Measurements from ENCODE around the gene GAK. TPM values are rescaled to one million over a fixed set of nuclear protein-coding genes. Genes with fewer than 3 reads are reported as not detected.
A peak's percentile ranks its signal among the peaks of the same experiment; 100 is the strongest.

GAK gene
- total and polyA plus RNA-seq, 7 donors: 20.9 to 55.8 (median 36.4) TPM

DNA sequence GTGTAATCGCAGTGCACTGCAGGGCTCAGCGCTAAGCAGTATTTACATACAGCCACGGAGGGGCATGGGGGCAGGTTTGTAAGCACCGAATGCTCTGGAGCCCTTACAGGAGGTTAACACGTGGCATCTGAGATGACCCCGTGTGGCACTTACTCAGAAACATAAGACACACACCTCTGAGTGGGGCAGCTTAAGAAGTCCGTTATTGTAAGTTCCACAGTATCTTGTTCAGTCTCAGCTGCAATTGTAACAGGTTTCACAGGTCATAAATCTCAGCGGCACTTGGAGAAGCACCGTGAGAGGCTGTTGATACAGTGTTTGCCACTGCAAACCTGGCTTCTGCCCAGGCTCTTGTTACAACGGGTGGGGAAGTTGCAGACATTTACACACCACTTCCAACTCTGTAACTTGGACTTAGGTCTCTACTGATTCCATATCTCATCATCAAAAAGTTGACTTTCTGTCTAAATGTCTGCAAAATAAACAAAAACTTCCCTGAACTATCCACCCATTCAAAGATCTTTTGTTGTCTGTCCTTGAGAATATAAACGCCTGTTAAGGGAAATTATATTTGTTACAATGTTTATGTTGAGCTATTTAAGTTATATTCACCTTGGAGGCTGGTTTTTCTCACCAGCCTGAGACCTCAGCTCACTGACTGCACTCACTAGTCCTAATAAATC is 116.5 kb downstream of the GAK start:
- H3K4me1 ChIP-seq: no peaks in the 10 kb centered on the region
- ATAC-seq: peak in 3 of 4 donors; percentile 37 to 57 (median 46)
- peaks cover 3 to 75% (median 15%) of the 10 kb centered on the region in 3 donors for H3K27me3 ChIP-seq (ENCODE audit: insufficient read depth in 3 of 3, low read length in 2 of 3)
- no peaks in the 10 kb centered on the region for H3K9me3 ChIP-seq
- H3K4me3 ChIP-seq: no peak overlapping the region
- intact Hi-C loops (cut with DNase I): no loop called here
- no peak for DNase-seq
- H3K36me3 ChIP-seq (ENCODE audit: insufficient read depth in 1 of 2, low read depth in 1 of 2): no peaks in the 10 kb centered on the region
- TF ChIP-seq, protein P1, sequence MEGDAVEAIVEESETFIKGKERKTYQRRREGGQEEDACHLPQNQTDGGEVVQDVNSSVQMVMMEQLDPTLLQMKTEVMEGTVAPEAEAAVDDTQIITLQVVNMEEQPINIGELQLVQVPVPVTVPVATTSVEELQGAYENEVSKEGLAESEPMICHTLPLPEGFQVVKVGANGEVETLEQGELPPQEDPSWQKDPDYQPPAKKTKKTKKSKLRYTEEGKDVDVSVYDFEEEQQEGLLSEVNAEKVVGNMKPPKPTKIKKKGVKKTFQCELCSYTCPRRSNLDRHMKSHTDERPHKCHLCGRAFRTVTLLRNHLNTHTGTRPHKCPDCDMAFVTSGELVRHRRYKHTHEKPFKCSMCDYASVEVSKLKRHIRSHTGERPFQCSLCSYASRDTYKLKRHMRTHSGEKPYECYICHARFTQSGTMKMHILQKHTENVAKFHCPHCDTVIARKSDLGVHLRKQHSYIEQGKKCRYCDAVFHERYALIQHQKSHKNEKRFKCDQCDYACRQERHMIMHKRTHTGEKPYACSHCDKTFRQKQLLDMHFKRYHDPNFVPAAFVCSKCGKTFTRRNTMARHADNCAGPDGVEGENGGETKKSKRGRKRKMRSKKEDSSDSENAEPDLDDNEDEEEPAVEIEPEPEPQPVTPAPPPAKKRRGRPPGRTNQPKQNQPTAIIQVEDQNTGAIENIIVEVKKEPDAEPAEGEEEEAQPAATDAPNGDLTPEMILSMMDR (IDR thresholded peaks at IDR 0.05): no peak
- H3K27ac ChIP-seq: no peak overlapping the region
- 13 to 14% (median 13%) methylated on average over 11 of the region's 11 CpGs for WGBS, 3 donors

- TF ChIP-seq, protein P1 (IDR thresholded peaks at IDR 0.05): no peak
- Histone ChIP-seq H3K36me3 (ENCODE audit: insufficient read depth in 1 of 2, low read depth in 1 of 2) (no peaks in the 10 kb centered on the region), H3K27me3 (ENCODE audit: insufficient read depth in 3 of 3, low read length in 2 of 3) (peaks cover 3 to 64% (median 12%) of the 10 kb centered on the region in 3 donors), H3K4me3 (no peak overlapping the region), H3K4me1 (no peaks in the 10 kb centered on the region), H3K9me3 (no peaks in the 10 kb centered on the region), H3K27ac (no peak overlapping the region)
- no peak for ATAC-seq
- intact Hi-C loops (cut with DNase I): no loop called here
- 76 to 82% (median 76%) methylated on average over 14 of the region's 14 CpGs for WGBS, 3 donors
- DNase-seq: peak in 1 of 2 donors; percentile 22
Measured at GRCh38 chr4:814312-814850, 117.7 kb downstream of the GAK start.

- ATAC-seq (no peak), DNase-seq (no peak)
- TF ChIP-seq, protein P1 (IDR thresholded peaks at IDR 0.05): no peak
- H3K27ac ChIP-seq: no peak overlapping the region
- no peaks in the 10 kb centered on the region for H3K4me1 ChIP-seq
- H3K36me3 ChIP-seq (ENCODE audit: insufficient read depth in 1 of 2, low read depth in 1 of 2): no peaks in the 10 kb centered on the region
- H3K9me3 ChIP-seq: no peaks in the 10 kb centered on the region
- H3K27me3 ChIP-seq (ENCODE audit: insufficient read depth in 3 of 3, low read length in 2 of 3): peaks cover 3 to 60% (median 12%) of the 10 kb centered on the region in 3 donors
- no peak overlapping the region for H3K4me3 ChIP-seq
- 55 to 63% (median 57%) methylated on average over 10 of the region's 10 CpGs for WGBS, 3 donors
- intact Hi-C loops (cut with DNase I): no loop called here
Measured at GRCh38 chr4:813900-814299, 118.2 kb downstream of the GAK start.

GRCh38 chr4:808860-809570 is 123.1 kb downstream of the GAK start:
- no peak overlapping the region for H3K27ac ChIP-seq
- intact Hi-C loops (cut with DNase I): no loop called here
- DNase-seq (peak in 1 of 2 donors; percentile 18), ATAC-seq (no peak)
- H3K4me1 ChIP-seq: no peaks in the 10 kb centered on the region
- WGBS, 3 donors: 78 to 83% (median 82%) methylated on average over 27 to 30 of the region's 30 CpGs
- TF ChIP-seq, protein P1 (IDR thresholded peaks at IDR 0.05): no peak
- no peaks in the 10 kb centered on the region for H3K36me3 ChIP-seq (ENCODE audit: insufficient read depth in 1 of 2, low read depth in 1 of 2)
- peaks cover 3% of the 10 kb centered on the region for H3K9me3 ChIP-seq
- peaks cover 3 to 54% (median 11%) of the 10 kb centered on the region in 3 donors for H3K27me3 ChIP-seq (ENCODE audit: insufficient read depth in 3 of 3, low read length in 2 of 3)
- no peak overlapping the region for H3K4me3 ChIP-seq
